Measurements from ENCODE around the gene S100A6. TPM values are rescaled to one million over a fixed set of nuclear protein-coding genes. Genes with fewer than 3 reads are reported as not detected.
"Not testable (repeated sequence)": the region's sequence is repeated elsewhere in the genome, so short reads cannot be mapped to it uniquely, and the experiment has no call there.

S100A6 gene
- total and polyA plus RNA-seq, 2 donors (not counting 1 experiment from before 2014, with no cell fraction given), result 1,280 to 4,042 TPM

- Histone ChIP-seq H3K36me3 (ENCODE audit: control insufficient read depth, insufficient read depth, low read length) (no peaks in the 10 kb centered on the region), H3K27me3 (ENCODE audit: control insufficient read depth, insufficient read depth, low read length) (no peaks in the 10 kb centered on the region), H3K4me1 (ENCODE audit: control insufficient read depth, extremely low read depth, insufficient read depth, low read length) (peaks cover 2% of the 10 kb centered on the region), H3K79me2 (ENCODE audit: control insufficient read depth, insufficient read depth, low read length) (no peaks in the 10 kb centered on the region), H4K20me1 (ENCODE audit: control insufficient read depth, extremely low read depth, insufficient read depth, low read length) (no peaks in the 10 kb centered on the region), H3K9me3 (ENCODE audit: control insufficient read depth, insufficient read depth, low read depth, low read length) (no peaks in the 10 kb centered on the region), H3K4me2 (ENCODE audit: extremely low read depth, insufficient read depth, low read length) (no peak overlapping the region), H3K4me3 (replicated peaks in 1 of 4; ENCODE audit: control extremely low read depth in 1 of 4, insufficient read depth in 1 of 4, low read depth in 3 of 4, low read length in 4 of 4) (no peak overlapping the region), H2AFZ (ENCODE audit: low read length) (no peak overlapping the region), H3K9ac (ENCODE audit: insufficient read depth, low read length) (no peak overlapping the region), H3K27ac (ENCODE audit: insufficient read depth, low read length) (no peak overlapping the region)
- TF ChIP-seq CTCF (conservative IDR thresholded peaks at IDR 0.05 in 1 of 2, IDR thresholded peaks at IDR 0.05 in 1 of 2; ENCODE audit: low read depth in 1 of 2, low read length in 2 of 2), result no peak
- TF ChIP-seq EZH2 (IDR thresholded peaks at IDR 0.05; ENCODE audit: low read length, missing control alignments), result no peak
- peak; percentile 43 to 52 for DNase-seq (ENCODE audit: low read depth in 2 of 2)
Observed at GRCh38 chr1:153525088-153525728, 10.6 kb downstream of the S100A6 start.

DNA sequence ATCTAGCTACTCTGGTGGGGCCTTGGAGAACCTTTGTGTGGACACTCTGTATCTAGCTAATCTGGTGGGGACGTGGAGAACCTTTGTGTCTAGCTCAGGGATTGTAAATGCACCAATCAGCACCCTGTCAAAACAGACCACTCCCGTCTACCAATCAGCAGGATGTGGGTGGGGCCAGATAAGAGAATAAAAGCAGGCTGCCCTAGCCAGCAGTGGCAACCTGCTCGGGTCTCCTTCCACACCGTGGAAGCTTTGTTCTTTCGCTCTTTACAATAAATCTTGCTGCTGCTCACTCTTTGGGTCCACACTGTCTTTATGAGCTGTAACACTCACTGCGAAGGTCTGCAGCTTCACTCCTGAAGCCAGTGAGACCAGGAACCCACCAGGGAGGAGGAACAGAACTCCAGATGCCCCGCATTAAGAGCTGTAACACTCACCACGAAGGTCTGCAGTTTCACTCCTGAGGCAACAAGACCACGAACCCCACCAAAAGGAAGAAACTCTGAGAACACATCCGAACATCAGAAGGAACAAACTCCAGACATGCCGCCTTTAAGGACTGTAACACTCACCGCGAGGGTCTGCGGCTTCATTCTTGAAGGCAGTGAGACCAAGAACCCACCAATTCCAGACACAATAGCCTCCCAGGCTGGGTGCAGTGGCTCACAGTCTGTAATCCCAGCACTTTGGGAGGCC is 13.3 kb downstream of the S100A6 start:
- H3K4me2 ChIP-seq (ENCODE audit: extremely low read depth, insufficient read depth, low read length); DNase-seq (ENCODE audit: low read depth in 2 of 2): not testable (repeated sequence)

GRCh38 chr1:153521808-153522207 is 14.0 kb downstream of the S100A6 start:
- DNase-seq (ENCODE audit: low read depth in 2 of 2); H3K4me3 ChIP-seq (replicated peaks in 1 of 4; ENCODE audit: control extremely low read depth in 1 of 4, insufficient read depth in 1 of 4, low read depth in 3 of 4, low read length in 4 of 4); H3K27ac ChIP-seq (ENCODE audit: insufficient read depth, low read length); H3K36me3 ChIP-seq (ENCODE audit: control insufficient read depth, insufficient read depth, low read length); H3K9ac ChIP-seq (ENCODE audit: insufficient read depth, low read length); H3K4me2 ChIP-seq (ENCODE audit: extremely low read depth, insufficient read depth, low read length); H3K27me3 ChIP-seq (ENCODE audit: control insufficient read depth, insufficient read depth, low read length); H3K9me3 ChIP-seq (ENCODE audit: control insufficient read depth, insufficient read depth, low read depth, low read length); H3K79me2 ChIP-seq (ENCODE audit: control insufficient read depth, insufficient read depth, low read length); H3K4me1 ChIP-seq (ENCODE audit: control insufficient read depth, extremely low read depth, insufficient read depth, low read length); H2AFZ ChIP-seq (ENCODE audit: low read length); H4K20me1 ChIP-seq (ENCODE audit: control insufficient read depth, extremely low read depth, insufficient read depth, low read length): not testable (repeated sequence)

More for the DNA sequence above, 13.3 kb downstream of the S100A6 start:
- H3K27ac ChIP-seq (ENCODE audit: insufficient read depth, low read length); H3K36me3 ChIP-seq (ENCODE audit: control insufficient read depth, insufficient read depth, low read length); H2AFZ ChIP-seq (ENCODE audit: low read length); H3K27me3 ChIP-seq (ENCODE audit: control insufficient read depth, insufficient read depth, low read length); H3K4me3 ChIP-seq (replicated peaks in 1 of 4; ENCODE audit: control extremely low read depth in 1 of 4, insufficient read depth in 1 of 4, low read depth in 3 of 4, low read length in 4 of 4); H4K20me1 ChIP-seq (ENCODE audit: control insufficient read depth, extremely low read depth, insufficient read depth, low read length); H3K4me1 ChIP-seq (ENCODE audit: control insufficient read depth, extremely low read depth, insufficient read depth, low read length); H3K9ac ChIP-seq (ENCODE audit: insufficient read depth, low read length); H3K9me3 ChIP-seq (ENCODE audit: control insufficient read depth, insufficient read depth, low read depth, low read length); H3K79me2 ChIP-seq (ENCODE audit: control insufficient read depth, insufficient read depth, low read length): not testable (repeated sequence)
